ENCODE data around the gene ZNF580.
A peak's percentile ranks its signal among the peaks of the same experiment; 100 is the strongest.

Gene ZNF580

DNA sequence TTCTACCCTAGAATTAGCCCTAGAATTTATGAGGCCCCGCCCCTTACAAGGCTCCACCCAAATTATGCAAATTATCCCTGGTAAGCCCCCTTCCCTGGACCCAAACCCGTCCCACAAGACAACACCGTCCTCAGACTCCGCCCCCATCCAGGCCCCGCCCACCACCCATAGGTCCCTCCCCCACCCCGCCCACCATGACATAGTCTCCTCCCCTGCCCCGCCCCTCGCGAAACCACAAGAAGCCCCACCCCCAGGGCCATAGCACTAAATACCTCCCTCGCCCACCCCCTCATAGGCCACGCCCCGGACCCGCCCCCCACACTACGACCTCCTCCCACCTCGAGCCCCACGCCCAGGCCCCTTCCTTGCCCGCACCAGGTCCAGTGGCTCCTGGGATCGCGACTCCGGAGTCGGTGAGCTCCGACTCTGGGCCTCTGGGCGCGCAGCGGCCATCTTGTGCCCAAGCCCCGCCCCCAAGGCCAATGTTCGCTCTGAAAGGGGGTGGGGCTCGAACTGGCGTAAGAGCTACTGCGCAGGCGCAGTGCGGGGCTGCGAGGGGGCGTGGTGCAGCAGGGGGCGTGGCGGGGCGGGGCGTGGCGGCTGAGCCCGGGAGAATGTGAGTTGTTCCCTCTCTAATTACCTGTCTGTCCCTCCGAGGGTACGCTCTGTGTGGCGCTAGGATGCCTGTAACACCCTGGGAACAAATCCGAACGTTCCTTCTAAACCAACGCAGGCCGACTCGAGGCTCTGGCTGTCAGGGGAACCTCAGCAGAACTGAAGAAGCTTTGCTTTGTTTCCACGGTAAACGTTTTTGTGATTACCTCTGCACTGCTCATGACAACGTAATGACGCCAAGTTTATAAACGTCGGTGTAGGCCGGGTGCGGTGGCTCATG is 16.4 kb upstream of the ZNF580 start, which contains the start of gene ZNF784:
ZNF784 (minus strand) TSS at position 458 of the 895 bp plus-strand sequence; CDS start at position 453, 5 bp downstream.
- DNase-seq (ENCODE audit: low read depth) = peak; percentile 72

- DNase-seq (ENCODE audit: low read depth) = no peak
Observed at GRCh38 chr19:55625004-55625326, 15.8 kb upstream of the ZNF580 start.

DNA sequence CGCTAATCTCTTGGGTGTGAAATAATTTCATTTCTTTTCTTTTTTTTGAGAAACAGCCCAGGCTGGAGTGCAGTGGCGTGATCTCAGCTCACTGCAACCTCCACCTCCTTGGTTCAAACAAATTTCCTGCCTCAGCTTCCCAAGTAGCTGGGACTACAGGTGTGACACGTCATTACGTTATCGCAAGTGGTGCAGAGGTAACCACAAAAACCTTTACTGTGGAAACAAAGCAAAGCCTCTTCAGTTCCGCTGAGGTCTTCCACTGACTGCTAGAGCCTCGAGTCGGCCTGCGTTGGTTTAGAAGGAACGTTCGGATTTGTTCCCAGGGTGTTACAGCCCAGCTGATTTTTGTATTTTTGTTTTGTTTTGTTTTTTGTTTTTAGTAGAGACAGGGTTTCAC is 14.5 kb upstream of the ZNF580 start:
- DNase-seq (ENCODE audit: low read depth) = no peak

DNA sequence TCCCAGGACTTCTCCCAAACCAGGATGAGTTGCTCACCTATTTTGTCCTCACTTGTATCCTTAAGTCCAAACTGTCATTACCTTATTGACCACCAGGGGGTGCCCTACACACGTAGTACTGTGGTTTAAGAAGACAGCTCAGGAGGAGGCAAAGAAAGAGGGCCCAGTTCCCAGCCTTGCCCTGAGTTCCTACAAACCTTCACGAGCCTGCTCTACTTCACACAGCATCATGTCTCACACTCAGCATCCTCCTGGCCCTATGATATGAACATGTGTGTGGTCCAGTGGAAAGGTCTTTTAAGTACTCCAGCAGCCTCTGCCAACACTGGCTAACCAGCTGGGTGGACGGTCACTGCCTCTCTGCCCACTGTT is 8.4 kb upstream of the ZNF580 start:
- peak; percentile 86 for DNase-seq (ENCODE audit: low read depth)

DNA sequence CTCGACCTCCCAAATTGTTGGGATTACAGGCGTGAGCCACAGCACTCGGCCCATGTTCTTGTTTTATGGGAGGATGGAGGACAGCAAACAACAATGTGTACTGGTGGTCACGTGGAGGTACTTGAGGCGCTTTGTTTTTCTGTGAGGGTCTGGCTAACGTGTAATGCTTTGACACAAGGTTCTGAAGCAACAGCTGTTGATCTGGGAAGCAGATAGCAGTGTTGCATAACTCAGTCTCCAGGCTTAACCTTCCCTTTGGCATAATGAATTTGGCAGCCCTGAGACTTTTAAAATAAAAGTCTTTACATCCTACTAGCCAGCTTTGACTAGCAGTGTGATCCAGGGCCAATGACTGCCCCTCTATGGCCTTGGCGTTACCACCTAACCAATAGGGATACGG is 6.9 kb upstream of the ZNF580 start:
- DNase-seq (ENCODE audit: low read depth) = no peak

GRCh38 chr19:55635334-55635717 is 5.5 kb upstream of the ZNF580 start:
- no peak for DNase-seq (ENCODE audit: low read depth)

GRCh38 chr19:55635856-55636440 is 4.9 kb upstream of the ZNF580 start:
- no peak for DNase-seq (ENCODE audit: low read depth)

GRCh38 chr19:55636723-55637122 is 4.1 kb upstream of the ZNF580 start:
- no peak for DNase-seq (ENCODE audit: low read depth)

- no peak for DNase-seq (ENCODE audit: low read depth)
Observed at GRCh38 chr19:55637534-55637933, 3.3 kb upstream of the ZNF580 start.

DNA sequence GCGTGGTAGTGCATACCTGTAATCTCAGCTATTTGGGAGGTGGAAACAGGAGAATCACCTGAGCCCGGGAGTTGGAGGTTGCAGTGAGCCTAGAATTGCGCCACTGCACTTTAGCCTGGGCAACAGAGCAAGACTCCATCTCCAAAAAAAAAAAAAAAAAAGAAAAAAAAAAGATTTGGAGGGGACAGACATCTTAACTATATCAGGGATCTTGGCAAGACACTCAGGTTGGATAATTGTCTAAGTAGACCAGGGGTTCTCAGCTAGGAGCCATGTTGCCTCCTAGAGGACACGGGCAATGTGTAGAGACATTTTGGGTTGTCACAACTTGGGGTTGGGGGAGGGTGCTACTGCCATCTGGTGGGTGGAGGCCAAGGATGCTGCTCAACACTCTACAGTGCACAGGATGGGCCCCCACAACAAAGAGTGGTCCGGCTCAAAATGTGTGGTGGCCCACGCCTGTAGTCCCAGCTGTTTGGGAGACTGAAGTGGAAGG is 1.9 kb upstream of the ZNF580 start:
- DNase-seq (ENCODE audit: low read depth) = no peak

- no peak for DNase-seq (ENCODE audit: low read depth)
Observed at GRCh38 chr19:55640043-55640576, 692 bp upstream of the ZNF580 start.

GRCh38 chr19:55641426-55642152 is 787 bp downstream of the ZNF580 start:
- DNase-seq (ENCODE audit: low read depth) = no peak

- DNase-seq (ENCODE audit: low read depth) = no peak
Observed at GRCh38 chr19:55642153-55643002, 1.6 kb downstream of the ZNF580 start.

DNA sequence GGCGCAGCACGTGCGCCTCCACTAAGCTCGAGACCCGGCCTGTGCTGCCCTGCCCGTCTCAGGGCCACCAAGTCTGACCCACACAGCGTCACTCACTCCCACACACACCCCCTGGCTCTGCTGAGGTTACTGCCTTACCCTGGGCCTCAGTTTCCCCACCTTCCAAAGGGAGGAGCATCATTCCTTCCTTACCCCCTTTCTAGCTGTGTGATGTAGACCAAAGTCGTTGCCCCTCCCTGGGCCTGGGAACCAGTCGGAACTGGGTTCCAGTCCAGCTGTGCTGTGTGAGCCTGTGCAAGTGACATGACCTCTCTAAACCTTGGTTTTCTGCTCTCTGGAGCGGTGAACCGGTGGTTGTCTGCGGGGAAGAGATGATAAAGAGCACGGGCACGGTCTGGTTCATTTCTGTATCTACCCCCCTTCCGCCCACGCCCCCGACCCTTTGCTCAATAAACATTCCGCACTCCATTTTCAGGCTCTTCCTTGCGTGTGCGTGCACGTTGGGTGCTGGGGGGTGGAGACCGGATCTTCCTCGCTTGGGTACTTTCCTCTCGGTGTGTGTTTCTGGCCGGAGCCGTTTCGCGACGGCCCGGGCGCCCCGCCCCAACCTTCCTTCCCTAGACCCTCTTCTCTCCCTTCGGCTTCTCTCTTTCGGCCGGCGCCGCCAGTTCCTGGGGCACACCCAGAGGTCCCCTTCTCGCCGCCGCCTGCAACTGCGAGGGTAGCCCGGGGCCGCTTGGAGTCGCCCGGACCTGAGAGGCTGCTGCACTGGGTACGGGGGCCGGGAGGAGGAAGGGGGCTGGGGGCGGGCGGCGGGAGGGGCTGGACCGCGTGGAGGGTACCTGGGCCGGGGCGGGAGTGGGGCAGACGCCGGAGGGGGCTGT is 2.4 kb downstream of the ZNF580 start, which contains the start of gene ZNF581:
ZNF581 (plus strand) TSS at position 647 of the 884 bp plus-strand sequence. CDS start 923 bp downstream, outside the sequence.
- no peak for DNase-seq (ENCODE audit: low read depth)

GRCh38 chr19:55643887-55644176 is 3.0 kb downstream of the ZNF580 start:
- DNase-seq (ENCODE audit: low read depth) = no peak

DNA sequence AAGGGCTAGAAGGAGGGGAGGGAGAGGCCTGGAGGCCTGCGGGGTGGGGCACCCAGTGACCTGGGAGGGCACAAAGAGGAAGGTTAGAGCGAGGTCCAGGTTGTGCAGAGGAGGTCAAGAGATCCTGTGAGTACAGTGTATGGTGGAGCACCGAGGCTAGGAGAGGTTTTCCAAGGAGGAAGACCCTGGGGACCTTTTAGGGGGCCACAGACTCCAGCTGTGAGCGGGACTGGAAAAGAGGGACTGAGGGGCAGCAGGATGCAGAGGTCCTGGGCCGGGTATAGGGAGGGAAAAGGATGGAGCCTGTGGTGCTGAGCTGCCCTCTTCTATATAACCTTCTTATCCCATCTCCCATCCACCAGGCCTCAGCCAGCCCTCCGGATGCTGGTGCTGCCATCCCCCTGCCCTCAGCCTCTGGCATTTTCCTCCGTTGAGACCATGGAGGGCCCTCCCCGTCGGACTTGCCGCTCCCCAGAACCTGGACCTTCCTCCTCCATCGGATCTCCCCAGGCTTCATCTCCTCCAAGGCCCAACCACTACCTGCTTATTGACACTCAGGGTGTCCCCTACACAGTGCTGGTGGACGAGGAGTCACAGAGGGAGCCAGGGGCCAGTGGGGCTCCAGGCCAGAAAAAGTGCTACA is 3.5 kb downstream of the ZNF580 start:
- no peak for DNase-seq (ENCODE audit: low read depth)

DNA sequence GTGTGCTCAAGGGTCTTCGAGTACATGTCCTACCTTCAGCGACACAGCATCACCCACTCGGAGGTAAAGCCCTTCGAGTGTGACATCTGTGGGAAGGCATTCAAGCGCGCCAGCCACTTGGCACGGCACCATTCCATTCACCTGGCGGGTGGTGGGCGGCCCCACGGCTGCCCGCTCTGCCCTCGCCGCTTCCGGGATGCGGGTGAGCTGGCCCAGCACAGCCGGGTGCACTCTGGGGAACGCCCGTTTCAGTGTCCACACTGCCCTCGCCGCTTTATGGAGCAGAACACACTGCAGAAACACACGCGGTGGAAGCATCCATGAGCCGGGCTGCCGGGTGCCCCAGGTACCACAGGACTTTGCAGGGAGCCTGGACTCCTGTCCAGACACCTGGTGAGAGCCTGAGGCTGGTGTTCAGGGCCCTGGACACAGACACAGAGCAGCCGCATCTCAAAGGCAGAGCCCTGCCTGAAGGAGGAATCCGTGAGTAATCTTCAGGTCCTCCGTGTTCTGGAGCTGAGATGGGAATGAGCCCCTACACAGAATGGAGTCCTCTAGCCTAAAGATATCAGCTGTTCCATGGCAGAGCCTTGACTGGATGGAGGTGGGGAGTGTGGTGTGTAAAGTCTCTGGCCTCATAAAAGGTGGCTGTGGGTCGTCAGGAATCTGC is 4.2 kb downstream of the ZNF580 start:
- no peak for DNase-seq (ENCODE audit: low read depth)

DNA sequence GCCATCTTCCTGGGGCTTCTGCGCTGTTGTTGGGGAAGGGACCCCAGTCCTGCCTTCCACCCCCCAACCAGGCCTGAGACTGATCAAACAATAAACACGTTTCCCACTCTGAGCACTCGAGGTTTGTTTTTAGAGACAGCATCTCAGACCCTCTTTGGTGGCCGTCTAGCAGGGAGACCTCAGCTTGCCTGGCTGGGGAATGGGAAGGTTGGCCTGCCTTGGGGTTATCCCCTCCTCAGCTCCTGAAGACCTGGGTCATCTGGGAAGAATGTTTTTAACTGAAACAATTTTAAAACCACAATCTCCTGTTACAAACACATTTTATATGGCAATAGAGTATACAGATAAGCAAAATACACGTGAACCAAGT is 4.7 kb downstream of the ZNF580 start:
- DNase-seq (ENCODE audit: low read depth) = no peak

- DNase-seq (ENCODE audit: low read depth) = no peak
Observed at GRCh38 chr19:55646889-55647731, 6.3 kb downstream of the ZNF580 start.
